T follicular helper cell (primary cell): ENCODE data around the gene TBL3.

Source experiments
- DNase-seq: peaks from one replicate; pipeline ENCODE4 v3.0.0-alpha.2; 2020; ENCODE audit warnings: low read depth

The TBL3 gene

GRCh38 chr16:1982991-1983543, 11.2 kb downstream of the TBL3 start:
- no peak for DNase-seq

- DNase-seq, result no peak
These were observed 11.9 kb downstream of the TBL3 start, which contains the start of gene GFER for GRCh38 chr16:1983544-1984346. GFER (plus strand) TSS chr16:1984193; CDS start chr16:1984219, 26 bp downstream.

- no peak for DNase-seq
These were observed 12.7 kb downstream of the TBL3 start for GRCh38 chr16:1984347-1985225.

- DNase-seq, result no peak
These were observed 13.8 kb downstream of the TBL3 start for GRCh38 chr16:1985466-1986150.

GRCh38 chr16:1987198-1987597, 15.3 kb downstream of the TBL3 start:
- no peak for DNase-seq

- no peak for DNase-seq
These were observed 17.6 kb downstream of the TBL3 start, which contains the start of gene SYNGR3 for GRCh38 chr16:1989209-1990100. SYNGR3 (plus strand) TSS chr16:1989970; CDS start chr16:1990103, 133 bp downstream.

GRCh38 chr16:1990101-1990350, 18.2 kb downstream of the TBL3 start:
- no peak for DNase-seq

GRCh38 chr16:1990351-1991134, 18.7 kb downstream of the TBL3 start:
- no peak for DNase-seq

GRCh38 chr16:1991135-1991551, 19.3 kb downstream of the TBL3 start:
- DNase-seq, result peak; percentile 29

- DNase-seq, result no peak
These were observed 19.7 kb downstream of the TBL3 start for GRCh38 chr16:1991588-1991947.

- peak; percentile 99 for DNase-seq
These were observed 20.3 kb downstream of the TBL3 start for GRCh38 chr16:1991948-1992703.

GRCh38 chr16:1992704-1993317, 21.0 kb downstream of the TBL3 start:
- no peak for DNase-seq

- no peak for DNase-seq
These were observed 21.9 kb downstream of the TBL3 start for GRCh38 chr16:1993731-1994131.

GRCh38 chr16:1997494-1998359, 25.9 kb downstream of the TBL3 start:
- no peak for DNase-seq

- DNase-seq, result no peak
These were observed 26.5 kb downstream of the TBL3 start for GRCh38 chr16:1998360-1998835.

- no peak for DNase-seq
These were observed 27.3 kb downstream of the TBL3 start for GRCh38 chr16:1998852-1999801.
